HG03520 (cell line): Measurements from ENCODE around the gene ZNF655.
"Not testable (repeated sequence)": the region's sequence is repeated elsewhere in the genome, so short reads cannot be mapped to it uniquely, and the experiment has no call there.

Source experiments
- ATAC-seq: cut with Tn5 transposase; IDR thresholded peaks from one replicate; pipeline ENCODE4 v1.9.1; 2021; ENCODE audit warnings: mild to moderate bottlenecking, moderate library complexity; ENCODE audit not compliant: unreplicated experiment

The ZNF655 gene

GRCh38 chr7:99559175-99559915, 903 bp downstream of the ZNF655 start:
- ATAC-seq = no peak

- ATAC-seq = no peak
Observed at GRCh38 chr7:99560834-99561736, 2.6 kb downstream of the ZNF655 start.

GRCh38 chr7:99561737-99562051, 3.3 kb downstream of the ZNF655 start:
- no peak for ATAC-seq

GRCh38 chr7:99562114-99562784, 3.8 kb downstream of the ZNF655 start:
- ATAC-seq = no peak

- no peak for ATAC-seq
Observed at GRCh38 chr7:99562832-99563231, 4.4 kb downstream of the ZNF655 start.

GRCh38 chr7:99563650-99564049, 5.2 kb downstream of the ZNF655 start:
- no peak for ATAC-seq

- not testable (repeated sequence) for ATAC-seq
Observed at GRCh38 chr7:99568770-99569169, 10.3 kb downstream of the ZNF655 start.

GRCh38 chr7:99571768-99572167, 13.3 kb downstream of the ZNF655 start:
- no peak for ATAC-seq

- ATAC-seq = no peak
Observed at GRCh38 chr7:99573257-99573656, 14.8 kb downstream of the ZNF655 start.

GRCh38 chr7:99576251-99576650, 17.8 kb downstream of the ZNF655 start:
- ATAC-seq = no peak

GRCh38 chr7:99579281-99579955, 21.0 kb downstream of the ZNF655 start:
- ATAC-seq = no peak

- no peak for ATAC-seq
Observed at GRCh38 chr7:99579956-99580777, 21.7 kb downstream of the ZNF655 start.

- ATAC-seq = not testable (repeated sequence)
Observed at GRCh38 chr7:99580778-99581332, 22.4 kb downstream of the ZNF655 start.

GRCh38 chr7:99588868-99589267, 30.4 kb downstream of the ZNF655 start:
- no peak for ATAC-seq

- ATAC-seq = no peak
Observed at GRCh38 chr7:99594948-99595745, 36.7 kb downstream of the ZNF655 start.

- ATAC-seq = no peak
Observed at GRCh38 chr7:99596408-99596955, 38.0 kb downstream of the ZNF655 start.

- ATAC-seq = no peak
Observed at GRCh38 chr7:99597762-99598501, 39.5 kb downstream of the ZNF655 start, which contains the start of gene TMEM225B. TSS of gene TMEM225B (plus strand) at chr7:99598267. CDS start at chr7:99604389, 6,122 bp downstream.

GRCh38 chr7:99599836-99600235, 41.4 kb downstream of the ZNF655 start:
- no peak for ATAC-seq
